Cardiac fibroblast (primary cell): ENCODE measurements around the gene C10orf67.

Experiments used
- DNase-seq, 2 donors: peaks; one replicate each; pipeline versions ENCODE4 v3.0.0 to v3.0.0-alpha.2; 2010; ENCODE audit warnings: low read depth in 2 of 2
- H3K4me3 ChIP-seq, 2 donors: replicated peaks in 1 of 2; 1 replicate in 1 of 2; 2 replicates in 1 of 2; pipeline ENCODE4 v1.5.1; 2011; ENCODE audit warnings: low read depth in 2 of 2, low read length in 2 of 2, mild to moderate bottlenecking in 2 of 2, moderate library complexity in 1 of 2
- TF ChIP-seq, protein P1 (sequence below): IDR thresholded peaks from one replicate; pipeline ENCODE4 v1.5.1; 2011; ENCODE audit warnings: low read depth, mild to moderate bottlenecking, low read length, inconsistent platforms

C10orf67 gene

DNA sequence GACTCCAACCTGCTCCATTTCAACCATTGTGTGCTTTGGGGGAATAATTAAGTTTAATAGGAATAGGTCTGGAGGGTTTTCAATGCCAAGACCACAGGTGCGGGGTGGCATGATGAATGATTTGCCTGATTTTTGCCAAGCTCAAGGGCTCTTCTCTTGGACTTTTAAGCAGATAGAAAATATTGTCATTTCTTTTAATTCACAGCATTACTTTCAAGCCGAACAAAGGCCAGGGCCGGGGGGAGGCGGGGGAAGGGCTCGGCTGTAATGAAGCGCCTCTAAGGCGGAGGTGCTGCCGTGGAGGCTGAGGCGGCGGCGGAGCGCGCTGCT lies 146.0 kb downstream of the C10orf67 start:
- no peak overlapping the region for H3K4me3 ChIP-seq
- DNase-seq: no peak
- TF ChIP-seq, protein P1, sequence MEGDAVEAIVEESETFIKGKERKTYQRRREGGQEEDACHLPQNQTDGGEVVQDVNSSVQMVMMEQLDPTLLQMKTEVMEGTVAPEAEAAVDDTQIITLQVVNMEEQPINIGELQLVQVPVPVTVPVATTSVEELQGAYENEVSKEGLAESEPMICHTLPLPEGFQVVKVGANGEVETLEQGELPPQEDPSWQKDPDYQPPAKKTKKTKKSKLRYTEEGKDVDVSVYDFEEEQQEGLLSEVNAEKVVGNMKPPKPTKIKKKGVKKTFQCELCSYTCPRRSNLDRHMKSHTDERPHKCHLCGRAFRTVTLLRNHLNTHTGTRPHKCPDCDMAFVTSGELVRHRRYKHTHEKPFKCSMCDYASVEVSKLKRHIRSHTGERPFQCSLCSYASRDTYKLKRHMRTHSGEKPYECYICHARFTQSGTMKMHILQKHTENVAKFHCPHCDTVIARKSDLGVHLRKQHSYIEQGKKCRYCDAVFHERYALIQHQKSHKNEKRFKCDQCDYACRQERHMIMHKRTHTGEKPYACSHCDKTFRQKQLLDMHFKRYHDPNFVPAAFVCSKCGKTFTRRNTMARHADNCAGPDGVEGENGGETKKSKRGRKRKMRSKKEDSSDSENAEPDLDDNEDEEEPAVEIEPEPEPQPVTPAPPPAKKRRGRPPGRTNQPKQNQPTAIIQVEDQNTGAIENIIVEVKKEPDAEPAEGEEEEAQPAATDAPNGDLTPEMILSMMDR: no peak

DNA sequence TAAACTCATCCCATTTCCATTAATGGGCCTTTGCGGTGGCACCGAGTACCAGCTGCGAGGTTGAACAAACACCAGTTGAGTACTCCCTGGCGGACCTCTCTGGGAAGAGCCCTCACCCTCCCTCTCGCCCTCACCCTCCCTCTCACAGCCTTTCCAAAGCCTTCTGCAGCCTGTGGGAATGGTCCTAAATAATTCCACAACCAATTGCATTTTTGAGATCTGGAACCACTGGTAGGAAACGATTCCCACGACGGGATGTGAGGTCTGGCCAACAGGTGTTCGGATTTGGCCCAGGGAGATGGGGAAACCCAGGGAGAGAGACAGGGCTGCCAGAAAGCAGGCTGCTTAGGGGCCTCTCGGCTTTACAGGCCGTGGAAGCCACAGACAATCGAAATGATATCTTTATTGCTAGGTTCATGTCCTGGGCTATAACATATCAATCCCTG lies 147.2 kb downstream of the C10orf67 start:
- TF ChIP-seq, protein P1: no peak
- H3K4me3 ChIP-seq: no peak overlapping the region
- no peak for DNase-seq

DNA sequence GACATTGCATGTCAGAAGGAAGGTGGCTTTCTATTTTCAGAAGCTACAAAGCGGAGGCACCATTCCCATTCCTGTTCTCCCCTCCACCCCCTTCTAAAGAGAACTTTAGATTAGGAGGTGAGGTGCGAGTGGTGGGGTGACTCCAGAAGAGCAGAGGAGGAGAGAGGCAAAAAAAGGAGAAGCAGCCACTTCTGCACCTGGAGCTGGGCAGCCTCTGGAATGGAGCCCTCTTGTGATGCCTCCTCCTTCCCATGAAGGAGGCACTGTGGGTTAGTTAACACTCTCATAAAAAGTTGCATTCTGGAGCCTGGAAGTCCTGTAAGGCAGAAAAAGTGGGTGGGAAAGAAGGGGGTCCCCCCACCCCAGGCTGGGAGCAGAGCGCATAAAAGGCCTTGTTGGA lies 147.7 kb downstream of the C10orf67 start:
- TF ChIP-seq, protein P1: no peak
- no peak overlapping the region for H3K4me3 ChIP-seq
- no peak for DNase-seq

DNA sequence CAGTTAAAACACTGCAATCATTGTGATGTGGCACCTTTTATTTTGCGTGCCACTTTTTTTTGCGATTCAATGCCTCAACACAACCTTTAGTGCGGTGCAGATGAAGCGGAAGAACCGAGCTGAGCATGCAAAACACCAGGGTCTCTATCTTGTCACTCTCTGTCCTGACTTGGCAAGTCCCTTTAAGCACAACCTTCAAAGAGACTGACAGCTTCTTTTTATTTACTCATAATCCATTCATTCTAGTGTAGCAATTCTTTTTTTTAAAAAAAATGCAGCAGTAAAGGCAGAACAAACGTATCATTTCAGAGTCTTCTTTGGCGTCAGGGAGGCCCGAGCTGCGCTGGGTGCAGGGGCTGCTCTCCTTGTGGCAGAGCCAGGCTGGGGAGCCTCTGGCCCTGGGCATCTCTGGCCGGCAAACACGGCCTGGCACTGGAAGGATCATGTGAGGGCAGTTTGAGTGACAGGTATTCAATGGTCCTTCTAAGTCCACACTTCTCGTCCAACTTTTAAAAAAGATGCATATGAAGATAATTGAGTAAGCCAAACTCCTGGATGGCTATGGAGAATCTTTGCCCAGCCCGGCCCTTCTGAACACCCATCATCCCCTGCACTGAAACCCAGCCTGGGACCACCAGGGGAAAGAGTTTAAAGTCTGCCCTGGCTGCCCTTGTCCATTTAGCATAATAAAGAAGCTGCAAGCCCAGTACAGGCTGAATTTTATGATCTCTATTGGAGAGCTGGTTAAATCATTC lies 148.6 kb downstream of the C10orf67 start:
- no peak overlapping the region for H3K4me3 ChIP-seq
- TF ChIP-seq, protein P1: no peak
- no peak for DNase-seq

DNA sequence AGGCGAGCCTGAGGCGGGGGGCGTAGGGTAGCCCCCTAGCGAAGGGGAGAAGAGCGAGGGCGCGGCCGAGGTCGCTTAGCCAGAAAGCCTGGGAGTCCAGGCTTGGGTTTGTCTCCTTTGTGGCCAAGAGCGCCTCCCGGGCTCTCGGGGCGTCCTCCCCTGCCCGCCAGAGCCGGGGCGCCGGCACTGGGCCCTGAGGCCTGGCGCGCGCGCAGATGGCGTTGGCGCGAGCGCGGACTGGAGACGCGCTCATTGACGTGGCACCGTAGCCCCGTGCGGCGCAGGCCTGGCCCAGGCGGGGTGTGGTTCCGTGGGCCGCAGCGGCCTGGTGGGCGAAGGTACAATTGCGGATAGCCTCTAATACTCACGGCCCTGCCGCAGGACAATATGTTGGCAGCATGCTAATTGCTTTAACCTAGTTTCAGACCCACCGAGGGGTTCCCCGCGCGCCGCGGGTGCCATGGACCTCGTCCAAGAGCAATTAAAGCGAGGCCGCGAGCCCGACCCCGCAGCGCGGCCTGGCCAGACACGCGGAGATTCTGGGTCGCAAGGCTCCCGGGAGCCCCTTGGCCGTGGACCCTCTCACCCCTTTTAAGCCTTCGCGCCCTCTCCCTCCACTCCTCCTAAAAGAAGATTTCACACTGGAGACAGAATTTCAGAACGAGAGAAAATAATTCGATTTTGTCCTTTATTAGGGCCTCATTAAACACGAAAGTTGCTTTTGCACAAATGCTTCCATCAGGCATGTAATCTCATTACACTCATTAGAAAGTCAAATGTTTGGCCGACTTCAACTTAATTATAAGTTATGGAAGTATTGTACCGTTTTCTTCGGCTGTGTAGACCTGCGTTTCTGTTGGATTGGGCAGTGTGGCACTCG lies 149.4 kb downstream of the C10orf67 start:
- TF ChIP-seq, protein P1: no peak
- no peak for DNase-seq
- H3K4me3 ChIP-seq: no peak overlapping the region

DNA sequence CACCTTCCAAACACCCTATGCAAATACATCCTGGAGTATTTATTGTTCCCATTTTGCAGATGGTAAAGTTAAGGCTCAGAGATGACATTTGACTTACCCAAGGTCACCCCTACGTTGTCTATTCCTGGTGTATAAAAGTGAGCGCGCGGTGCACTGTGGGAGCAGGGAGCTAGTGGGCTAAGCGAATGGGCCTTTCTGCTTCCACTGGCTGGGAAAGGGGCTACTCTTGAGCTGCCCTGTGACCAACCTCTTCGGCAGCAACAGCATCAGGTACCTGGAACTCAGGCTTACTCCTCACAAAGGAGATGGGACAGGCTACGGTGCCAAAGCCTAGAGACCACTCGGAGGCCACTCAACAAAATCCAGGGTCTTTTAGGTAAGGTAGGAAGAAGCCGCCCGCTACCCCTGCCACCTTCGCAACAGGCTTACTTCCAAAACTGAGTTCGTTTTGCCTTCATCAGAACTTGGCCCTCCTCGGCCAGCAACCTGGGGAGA lies 150.1 kb downstream of the C10orf67 start:
- DNase-seq: no peak

More for the DNA sequence above, 150.1 kb downstream of the C10orf67 start:
- H3K4me3 ChIP-seq: no peak overlapping the region
- TF ChIP-seq, protein P1: no peak
